K562 (cell line): Measurements from ENCODE around the gene TAF9. TPM values are rescaled to one million over a fixed set of nuclear protein-coding genes. Genes with fewer than 3 reads are reported as not detected.

Source experiments
- ATAC-seq: fragments of 200-7000 bp; cut with Tn5 transposase; 3 replicates; pipeline ENCODE4 v1.9.1; 2020; ENCODE audit warnings: moderate library complexity
- BruUV-seq: library from RNA; stranded (reverse); fragments of 400-500 nt; replicated peaks from 2 replicates; lab custom pipeline; 2021; lab: Mats Ljungman, UMichigan
- CTCF ChIA-PET: fragments of 300-600 bp; formaldehyde crosslinking; extraction: SDS; loops from one replicate; lab custom pipeline; 2021; ENCODE audit warnings: low intra/inter-chr PET ratio; lab: Yijun Ruan, JAX
- POLR2A ChIA-PET: fragments of 300-600, 350-650 bp; sonication (Branson Sonifier 250); formaldehyde crosslinking; extraction: SDS; loops from one replicate; lab custom pipeline; 2021; ENCODE audit warnings: antibody characterized with exemption, inconsistent platforms; lab: Yijun Ruan, JAX
- DNase-seq, 4 experiments: peaks; one replicate each; pipeline versions ENCODE4 v3.0.0 to v3.0.0-alpha.2; 2011 to 2018; ENCODE audit warnings: low spot score in 3 of 4, mixed read lengths in 3 of 4; ENCODE audit errors: extremely low read depth in 1 of 4
- FAIRE-seq: peaks from 2 replicates; lab custom pipeline; 2011; peaks lifted over from hg19 to GRCh38; lab: Jason Lieb, UNC
- H2AFZ ChIP-seq: 2 replicates; pipeline ENCODE4 v1.6.0; 2011; ENCODE audit warnings: low read depth, low read length, control low read depth, inconsistent platforms
- H3K27ac ChIP-seq: fragments of 200-600 bp; 3 replicates; pipeline ENCODE4 v1.8.0; 2011; ENCODE audit warnings: low read depth, mild to moderate bottlenecking, control low read depth, inconsistent platforms, low read length, moderate library complexity, mixed read lengths; ENCODE audit errors: extremely low read depth
- H3K27me3 ChIP-seq, 2 experiments: fragments of 300-600 bp in 1 of 2; 2 replicates in 1 of 2; 3 replicates in 1 of 2; pipeline versions ENCODE4 v1.6.0 to v1.8.0; 2011; ENCODE audit warnings: inconsistent platforms in 2 of 2, low read length in 2 of 2, mild to moderate bottlenecking in 1 of 2, mixed read lengths in 1 of 2, moderate library complexity in 1 of 2; ENCODE audit not compliant: control insufficient read depth in 2 of 2, insufficient read depth in 2 of 2
- H3K36me3 ChIP-seq: fragments of 300-600 bp; 3 replicates; pipeline ENCODE4 v1.8.0; 2011; ENCODE audit warnings: mild to moderate bottlenecking, low read length, inconsistent platforms; ENCODE audit not compliant: control insufficient read depth, insufficient read depth
- H3K4me1 ChIP-seq, 2 experiments: fragments of 200-600 bp in 1 of 2; replicated peaks in 1 of 2; 2 replicates in 1 of 2; 3 replicates in 1 of 2; pipeline versions ENCODE4 v1.5.1 to v1.8.0; 2011; ENCODE audit warnings: inconsistent platforms in 2 of 2, low read length in 2 of 2, mild to moderate bottlenecking in 1 of 2, mixed read lengths in 1 of 2, moderate library complexity in 1 of 2; ENCODE audit not compliant: control insufficient read depth in 2 of 2, insufficient read depth in 2 of 2
- H3K4me2 ChIP-seq: 2 replicates; pipeline ENCODE4 v1.6.1; 2011; ENCODE audit warnings: low read length, control low read depth, inconsistent platforms, mixed read lengths; ENCODE audit not compliant: insufficient read depth
- H3K4me3 ChIP-seq: fragments of 200-600 bp; sonication (generic), shearing (Covaris generic); 2 replicates; pipeline ENCODE4 v1.5.1; 2016; ENCODE audit warnings: control low read depth, inconsistent platforms
- H3K79me2 ChIP-seq: fragments of 200-600 bp; 3 replicates; pipeline ENCODE4 v1.8.0; 2011; ENCODE audit warnings: low read length, inconsistent platforms; ENCODE audit not compliant: control insufficient read depth, insufficient read depth
- H3K9ac ChIP-seq, 2 experiments: 2 replicates each; pipeline versions ENCODE4 v1.6.0 to v1.6.1; 2011; ENCODE audit warnings: low read depth in 2 of 2, low read length in 2 of 2, control low read depth in 1 of 2, inconsistent platforms in 1 of 2, mild to moderate bottlenecking in 1 of 2, mixed read lengths in 1 of 2; ENCODE audit not compliant: insufficient read depth in 1 of 2
- H3K9me1 ChIP-seq: one replicate; pipeline ENCODE4 v1.6.0; 2011; ENCODE audit warnings: inconsistent platforms, mild to moderate bottlenecking, low read length, moderate library complexity; ENCODE audit not compliant: control insufficient read depth, insufficient read depth
- H3K9me3 ChIP-seq: replicated peaks from 2 replicates; pipeline ENCODE4 v1.5.1; 2011; ENCODE audit warnings: low read depth, low read length, inconsistent platforms; ENCODE audit not compliant: control insufficient read depth, insufficient read depth
- H4K20me1 ChIP-seq: replicated peaks from 2 replicates; pipeline ENCODE4 v1.6.1; 2011; ENCODE audit warnings: low read length, inconsistent platforms, mixed read lengths; ENCODE audit not compliant: control insufficient read depth, insufficient read depth
- ATF6 ChIP-seq: sonication (generic); formaldehyde crosslinking; IDR thresholded peaks from 2 replicates; pipeline ENCODE4 v1.4.0; 2020; ENCODE audit warnings: mild to moderate bottlenecking, missing genetic modification reagents
- BRCA1 ChIP-seq, 2 experiments: fragments of 450-650 bp in 1 of 2; sonication (generic) in 1 of 2; formaldehyde crosslinking in 1 of 2; IDR thresholded peaks; 2 replicates each; pipeline versions ENCODE4 v1.5.0 to v1.6.1; 2017 to 2020; ENCODE audit warnings: mild to moderate bottlenecking in 1 of 2, missing genetic modification reagents in 1 of 2
- BRF2 ChIP-seq: IDR thresholded peaks from 3 replicates; pipeline ENCODE4 v1.6.1; 2011; ENCODE audit warnings: borderline replicate concordance, mild to moderate bottlenecking; ENCODE audit not compliant: insufficient read length, insufficient read depth
- CHD4 ChIP-seq: fragments of 200-600 bp; sonication (generic); IDR thresholded peaks from 3 replicates; pipeline ENCODE4 v1.6.1; 2012; ENCODE audit warnings: low read depth, mild to moderate bottlenecking, mixed read lengths, low read length, inconsistent platforms; ENCODE audit not compliant: insufficient read depth, insufficient replicate concordance, poor library complexity, severe bottlenecking
- ELK1 ChIP-seq: sonication (generic); formaldehyde crosslinking; IDR thresholded peaks from 2 replicates; pipeline ENCODE4 v1.8.1; 2022; ENCODE audit warnings: missing genetic modification reagents
- GATAD2B ChIP-seq: fragments of 450-650 bp; IDR thresholded peaks from 2 replicates; pipeline ENCODE4 v1.6.1; 2017; ENCODE audit warnings: mild to moderate bottlenecking, borderline replicate concordance
- MXI1 ChIP-seq: IDR thresholded peaks from 2 replicates; pipeline ENCODE4 v1.6.1; 2011; ENCODE audit warnings: low read depth, mild to moderate bottlenecking, improper control_type of control experiment, low read length
- NCOA2 ChIP-seq, 2 experiments: fragments of 450-650 bp; IDR thresholded peaks; 2 replicates each; pipeline ENCODE4 v1.6.1; 2018; ENCODE audit warnings: mild to moderate bottlenecking in 2 of 2, moderate library complexity in 1 of 2; ENCODE audit not compliant: partially characterized antibody in 2 of 2
- RB1 ChIP-seq: fragments of 450-650 bp; IDR thresholded peaks from 2 replicates; pipeline ENCODE4 v1.6.1; 2017; ENCODE audit warnings: low read depth, mild to moderate bottlenecking
- SRSF3 ChIP-seq: fragments of 200-400 bp; formaldehyde crosslinking; IDR thresholded peaks from 2 replicates; pipeline ENCODE4 v1.6.1; 2016; ENCODE audit warnings: mild to moderate bottlenecking, low read length, moderate library complexity; ENCODE audit not compliant: insufficient read depth
- SUPT5H ChIP-seq: fragments of 450-650 bp; IDR thresholded peaks from 2 replicates; pipeline ENCODE4 v1.6.1; 2016
- XRCC5 ChIP-seq: fragments of 200-400 bp; formaldehyde crosslinking; IDR thresholded peaks from 2 replicates; pipeline ENCODE4 v1.6.1; 2017; ENCODE audit warnings: low read depth, mild to moderate bottlenecking, low read length
- ZNF830 ChIP-seq: fragments of 250-450 bp; sonication (Bioruptor Pico); IDR thresholded peaks from 2 replicates; pipeline ENCODE4 v1.5.0; 2021; ENCODE audit warnings: mild to moderate bottlenecking
- ZZZ3 ChIP-seq: fragments of 450-650 bp; IDR thresholded peaks from 2 replicates; pipeline ENCODE4 v1.6.1; 2016; ENCODE audit warnings: antibody characterized with exemption, mild to moderate bottlenecking, moderate library complexity
- WGBS: fragments of 100-300 bp; shearing (Covaris generic); methylation state at CpG from one replicate; pipeline ENCODE4 v1.1.6; 2016; ENCODE audit warnings: low coverage, mixed read lengths; ENCODE audit not compliant: insufficient coverage; ENCODE audit errors: missing lambda C conversion rate; 5-methylcytosine and 5-hydroxymethylcytosine counted together
- in situ Hi-C: fragments of 300-500 bp; cut with MboI; formaldehyde crosslinking; loops from 4 replicates; pipeline ENCODE4 v1.15.0; 2018; ENCODE audit warnings: inconsistent platforms, mixed read lengths
- intact Hi-C: fragments of 100-400 bp; cut with micrococcal nuclease; formaldehyde crosslinking; loops from 2 replicates; pipeline ENCODE4 v1.14.2; 2022
- polyA plus RNA-seq, 8 experiments: library from polyadenylated mRNA; depleted of rRNA in 4 of 8; stranded (reverse) in 5 of 8; unstranded in 3 of 8; fragments of >200 nt; fragmentation: Nextera tagmentation in 2 of 8; fragmentation: Illumina TruSeq in 1 of 8; extraction: Ambion mirVana in 2 of 8; extraction: Trizol in 1 of 8; gene quantifications; 2 replicates each; pipeline versions ENCODE4 v1.2.1 to v1.2.3, GENCODE V29; 2011 to 2014; ENCODE audit warnings: inconsistent platforms in 1 of 8, missing spikeins in 1 of 8
- total RNA-seq, 7 experiments: library from RNA; depleted of rRNA in 6 of 7; stranded (reverse); fragments of >200 nt in 6 of 7; fragmentation: Illumina TruSeq in 2 of 7; extraction: Trizol in 2 of 7; gene quantifications; 2 replicates each; pipeline versions ENCODE4 v1.2.1 to v1.2.3, GENCODE V29; 2011 to 2021; ENCODE audit warnings: low replicate concordance in 1 of 7

Gene TAF9
- total and polyA plus RNA-seq, 9 of the 15 experiments (the other 6 are each of a cell fraction or from before 2014, with no cell fraction given): 119 to 566 (median 207) TPM

- Histone ChIP-seq H3K9ac (no peak overlapping the region; a peak in 1 of 4 replicates), H3K27me3 (no peaks in the 10 kb centered on the region), H3K4me2 (no peak overlapping the region), H3K9me3 (no peaks in the 10 kb centered on the region), H2AFZ (no peak overlapping the region), H3K27ac (no peak overlapping the region), H3K4me3 (no peak overlapping the region), H4K20me1 (no peaks in the 10 kb centered on the region), H3K79me2 (peaks cover 30% of the 10 kb centered on the region), H3K36me3 (peaks cover 55% of the 10 kb centered on the region), H3K9me1 (no peaks in the 10 kb centered on the region), H3K4me1 (no peaks in the 10 kb centered on the region; a peak in 1 of 5 replicates)
- CTCF ChIA-PET: no interaction called here
- POLR2A ChIA-PET: interaction anchor here (0.6 to 0.8 kb wide), 3 partner anchors 19 to 196 kb away, joined by 3 read pairs; no protein-coding TSS in a partner anchor
- BruUV-seq: no TSS peak
- TF ChIP-seq BRCA1 (IDR thresholded peaks at IDR 0.05) (no peak), BRCA1 (CRISPR knock-in tag; IDR thresholded peaks at IDR 0.05) (no peak), SRSF3 (no peak), ATF6 (CRISPR knock-in tag) (no peak), BRF2 (no peak), ZZZ3 (no peak), GATAD2B (no peak), NCOA2 (IDR thresholded peaks at IDR 0.05; ENCODE audit: partially characterized antibody in 2 of 2) (no peak), XRCC5 (no peak), SUPT5H (no peak), MXI1 (no peak), ELK1 (CRISPR knock-in tag) (no peak), ZNF830 (CRISPR knock-in tag) (no peak), CHD4 (no peak), RB1 (no peak)
- no peak for ATAC-seq
- no peak for FAIRE-seq
- DNase-seq: no peak
- in situ Hi-C loops: no loop called here
- 97% methylated on average over 3 of the region's 4 CpGs for WGBS
- intact Hi-C loops: no loop called here
Observed at GRCh38 chr5:69374911-69375446, 5.7 kb upstream of the TAF9 start.
